ENCODE results near the gene ATG101.
"Not testable (repeated sequence)": the region's sequence is repeated elsewhere in the genome, so short reads cannot be mapped to it uniquely, and the experiment has no call there.

ATG101 gene

DNA sequence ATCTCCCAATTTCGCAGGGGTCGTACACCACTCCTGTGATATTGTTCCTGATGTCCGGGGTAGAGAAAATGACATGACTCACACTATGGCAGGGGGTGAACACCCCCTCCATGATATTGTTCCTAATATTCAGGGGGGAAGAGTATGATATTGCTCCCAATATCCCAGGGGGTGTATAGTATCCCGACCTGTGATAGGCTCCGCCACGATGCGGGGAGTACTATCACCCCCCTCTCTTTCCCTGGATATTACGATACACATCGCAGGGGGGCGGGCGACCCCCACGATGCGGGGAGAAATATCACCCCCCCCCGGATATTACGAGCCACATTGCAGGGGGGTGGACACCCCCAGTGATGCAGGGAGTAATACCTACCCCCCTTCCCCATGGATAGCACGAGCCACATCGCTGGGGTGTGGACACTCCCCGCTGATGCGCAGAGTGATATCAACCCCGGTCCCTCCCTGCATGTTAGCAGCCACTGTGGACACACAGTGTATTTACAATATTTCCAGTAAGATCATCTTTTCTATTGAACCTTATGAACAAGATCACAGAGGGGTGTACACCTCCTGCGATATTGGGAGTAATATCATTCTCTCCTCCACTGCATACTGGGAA is 27.4 kb downstream of the ATG101 start:
- DNase-seq (ENCODE audit: low read depth) = no peak

DNA sequence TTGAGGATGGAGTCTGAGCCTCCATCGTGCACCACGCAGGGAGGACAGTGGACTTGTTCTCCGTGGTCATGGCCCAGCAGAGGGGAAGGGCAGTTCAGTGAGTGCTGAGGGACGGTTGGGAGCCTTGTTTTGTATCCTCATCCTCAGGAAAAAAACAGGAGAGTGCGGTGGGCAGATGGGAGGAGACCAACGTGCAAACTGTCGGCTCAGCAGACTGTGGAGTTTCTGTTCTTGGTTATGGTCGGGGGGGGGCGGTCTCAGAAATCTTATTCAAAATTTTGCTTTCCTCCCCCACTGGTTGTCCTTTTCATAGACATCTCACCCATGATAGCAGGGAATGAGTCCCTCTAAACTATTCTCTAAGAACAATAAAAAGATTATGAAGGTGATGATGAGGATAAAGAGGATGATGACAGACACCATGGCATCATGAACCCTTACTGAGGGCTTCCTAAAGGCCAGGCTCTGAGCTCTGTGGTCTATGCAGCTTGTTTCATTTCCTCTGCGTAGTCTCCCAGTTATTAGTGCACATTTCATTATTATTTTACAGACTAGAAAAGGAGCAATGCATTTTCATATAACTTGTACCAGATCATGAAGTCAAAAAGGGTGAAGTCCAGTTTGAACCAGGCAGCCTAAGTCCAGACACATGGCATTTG is 34.8 kb downstream of the ATG101 start:
- not testable (repeated sequence) for DNase-seq (ENCODE audit: low read depth)

- peak; percentile 40 for DNase-seq (ENCODE audit: low read depth)
These were observed 46.7 kb downstream of the ATG101 start for GRCh38 chr12:52116222-52117125.

GRCh38 chr12:52117806-52118475 is 48.2 kb downstream of the ATG101 start:
- DNase-seq (ENCODE audit: low read depth) = not testable (repeated sequence)

DNA sequence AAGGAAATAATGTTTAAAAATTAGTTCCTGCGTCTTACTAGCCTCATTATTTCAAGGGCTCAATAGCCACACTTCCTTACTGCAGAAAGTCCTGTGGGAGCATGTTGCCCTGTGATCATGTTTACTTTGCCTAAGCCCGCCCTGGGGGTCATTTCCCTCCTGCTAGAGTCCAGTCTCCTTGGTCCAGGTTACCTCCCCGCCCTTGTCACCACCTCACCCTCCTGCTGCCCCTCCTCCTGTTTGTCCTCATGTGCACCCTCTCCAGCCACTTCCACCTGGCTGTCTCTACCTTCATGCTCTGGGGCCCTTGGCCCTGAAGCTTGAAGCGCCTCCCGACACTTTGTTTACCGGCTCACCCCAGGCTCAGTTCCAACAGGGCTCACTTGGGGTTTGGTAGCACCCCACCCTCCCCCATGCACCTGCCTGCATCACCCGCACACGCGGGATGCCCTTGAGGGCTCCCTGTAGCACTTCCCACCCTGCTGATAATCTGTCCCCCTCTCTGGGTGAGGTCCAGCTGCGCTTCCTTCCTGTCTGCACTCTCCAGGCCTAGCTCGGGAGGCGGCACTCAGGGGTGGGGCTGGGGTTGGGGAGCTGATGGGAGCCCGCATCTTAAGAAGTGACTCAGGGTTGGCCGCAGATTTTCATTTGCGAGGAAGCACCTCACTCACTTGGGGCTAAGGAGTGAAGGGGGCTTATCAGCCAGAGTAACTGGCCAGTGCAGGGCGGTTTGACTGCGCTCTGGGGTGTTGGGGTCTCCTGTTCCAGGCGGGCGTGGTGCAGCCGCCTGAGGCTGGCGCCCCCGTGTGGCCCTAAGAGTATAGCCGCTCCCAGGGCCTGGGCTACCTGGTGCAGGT is 49.8 kb downstream of the ATG101 start:
- no peak for DNase-seq (ENCODE audit: low read depth)

DNA sequence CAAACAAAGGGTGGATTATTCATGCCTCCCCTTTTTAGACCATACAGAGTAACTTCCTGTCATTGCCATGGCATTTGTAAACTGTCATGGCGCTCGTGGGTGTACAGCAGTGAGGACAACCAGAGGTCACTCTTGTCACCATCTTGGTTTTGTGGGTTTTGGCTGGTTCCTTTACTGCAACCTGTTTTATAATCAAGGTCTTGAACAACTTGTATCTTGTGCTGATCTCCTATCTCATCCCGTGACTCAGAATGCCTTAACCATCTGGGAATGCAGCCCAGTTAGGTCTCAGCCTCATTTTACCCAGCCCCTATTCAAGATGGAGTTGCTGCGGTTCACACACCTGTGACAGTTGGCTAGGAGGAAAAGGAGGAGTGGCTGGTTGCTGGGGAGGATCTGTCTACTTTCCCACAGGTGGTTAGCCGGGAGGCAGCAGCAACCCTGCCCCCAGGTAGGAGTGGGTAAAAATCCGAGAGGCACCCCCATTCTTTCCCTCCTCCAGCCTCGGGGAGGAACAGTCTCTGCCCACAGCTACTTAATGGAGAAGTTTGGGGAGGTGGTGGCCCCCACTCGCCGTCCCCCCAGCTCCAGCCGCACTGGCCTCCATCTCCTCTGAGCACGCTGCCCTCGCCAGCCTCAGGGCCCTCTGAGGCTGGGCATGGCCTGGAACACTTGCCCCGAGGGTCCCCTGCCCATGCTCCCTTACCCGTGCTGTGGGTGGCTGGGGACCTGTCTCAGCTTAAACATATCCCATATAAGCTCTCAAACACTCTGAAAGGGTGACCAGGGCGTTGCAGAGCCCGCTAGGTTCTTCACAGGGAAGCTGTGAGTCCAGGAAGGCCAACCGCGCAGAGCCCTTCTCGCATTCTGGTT is 51.4 kb downstream of the ATG101 start:
- no peak for DNase-seq (ENCODE audit: low read depth)

DNA sequence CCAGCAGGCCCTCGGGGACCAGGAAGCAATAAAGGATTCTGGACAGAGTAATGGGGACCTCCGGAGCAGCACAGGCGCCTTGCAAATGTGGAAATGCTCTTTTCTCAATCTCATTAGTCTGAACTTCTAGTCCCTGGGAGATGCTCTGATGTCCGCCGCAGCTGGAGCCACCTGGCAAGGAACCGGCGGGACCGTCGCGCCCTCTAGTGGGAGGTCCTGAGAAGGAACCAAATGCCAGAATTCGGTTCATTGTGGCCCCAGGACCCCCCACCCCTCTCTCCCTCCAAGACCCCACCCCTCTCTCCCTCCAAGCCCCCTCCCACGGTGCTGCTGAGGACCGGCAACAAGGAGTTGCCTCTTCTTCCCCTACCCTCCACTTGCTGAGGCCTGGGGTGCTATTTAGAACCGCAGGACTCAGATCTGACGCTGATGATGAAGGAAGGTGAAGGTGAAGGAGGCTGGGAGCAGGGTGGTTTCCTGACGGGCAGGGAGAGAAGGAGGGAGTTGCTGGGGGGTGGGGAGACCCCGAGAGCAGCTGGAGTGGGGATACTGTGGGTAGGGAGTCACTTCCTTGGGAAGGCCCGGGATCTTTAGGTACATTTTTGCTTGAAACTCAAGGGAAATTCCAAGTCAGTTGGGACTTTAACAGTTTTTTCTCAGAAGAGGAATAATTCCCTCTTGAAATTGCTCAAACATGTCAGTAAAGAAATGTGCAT is 52.2 kb downstream of the ATG101 start:
- DNase-seq (ENCODE audit: low read depth) = peak; percentile 31

GRCh38 chr12:52122540-52122871 is 52.7 kb downstream of the ATG101 start:
- no peak for DNase-seq (ENCODE audit: low read depth)

DNA sequence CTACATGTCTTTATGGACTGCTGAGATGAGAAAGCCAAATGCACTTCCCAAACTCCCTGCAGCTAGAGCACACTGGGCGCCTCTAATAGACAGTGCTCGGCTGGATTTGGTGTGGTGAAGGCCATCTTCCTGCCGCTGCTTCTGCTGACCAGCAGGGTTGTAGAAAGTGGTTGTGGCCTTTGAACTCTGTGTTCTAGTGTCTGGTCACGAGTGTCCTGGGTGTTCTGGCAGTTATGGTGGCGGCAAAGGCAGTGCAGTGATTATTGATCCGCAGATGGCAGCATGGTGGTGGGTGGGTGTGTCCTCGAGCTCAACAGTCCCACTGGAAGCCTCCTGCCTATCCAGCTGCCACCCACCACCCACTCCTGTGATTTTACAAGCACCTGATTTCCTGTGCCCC is 53.1 kb downstream of the ATG101 start:
- no peak for DNase-seq (ENCODE audit: low read depth)

DNA sequence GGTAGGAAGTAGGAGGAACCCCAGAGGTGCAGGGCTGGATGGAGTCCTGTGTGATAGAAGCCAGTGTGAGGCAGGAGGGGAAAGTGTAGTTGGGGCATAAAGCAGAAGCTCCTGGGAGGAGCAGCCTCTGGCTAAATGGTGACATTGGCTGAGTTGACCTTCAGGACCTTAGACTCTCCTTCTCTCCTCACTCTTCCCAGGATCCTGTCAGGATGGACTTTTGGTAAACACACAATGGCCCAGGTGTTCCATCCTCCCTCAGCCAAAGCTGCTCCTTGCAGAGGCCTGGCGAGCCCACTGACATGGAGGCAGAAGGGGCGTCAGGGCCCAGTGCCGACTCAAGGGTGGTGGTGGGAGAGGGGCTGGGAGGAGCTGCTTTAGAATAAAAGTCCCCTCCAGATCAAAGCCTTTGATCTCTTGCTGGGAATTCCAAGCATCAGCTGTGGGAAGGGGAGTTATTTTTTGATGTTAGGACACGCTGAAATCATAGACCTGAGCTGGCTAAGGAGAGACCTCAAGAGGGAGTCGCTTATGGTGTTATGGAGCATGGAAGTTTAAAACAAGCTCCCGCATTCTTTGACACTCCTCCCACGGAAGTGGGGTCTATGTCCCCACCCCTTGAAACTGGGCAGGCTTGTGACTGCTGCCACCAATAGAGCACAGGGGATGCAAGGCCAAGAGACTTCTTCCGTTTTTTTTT is 53.9 kb downstream of the ATG101 start:
- DNase-seq (ENCODE audit: low read depth) = no peak

DNA sequence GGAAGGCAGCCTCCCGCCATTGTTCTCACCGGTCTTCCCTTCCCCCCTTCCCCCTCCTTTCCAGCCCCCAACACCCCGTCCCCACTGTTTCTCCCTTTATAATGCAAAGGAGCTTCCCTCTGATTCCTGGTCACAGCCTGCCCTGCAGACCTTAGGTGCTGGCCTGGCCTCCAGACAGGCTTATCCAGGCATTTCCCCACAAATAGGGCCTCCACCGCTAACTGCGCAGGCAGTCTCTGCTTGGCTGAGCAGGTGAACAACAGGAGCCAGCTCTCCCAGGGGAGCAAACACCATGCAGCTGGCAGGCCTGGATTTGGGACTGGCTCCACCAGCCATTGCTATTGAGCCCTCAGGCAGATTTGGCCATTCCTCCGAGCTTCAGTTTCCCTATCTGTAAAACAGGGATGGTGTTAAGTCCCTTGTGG is 55.7 kb downstream of the ATG101 start:
- DNase-seq (ENCODE audit: low read depth) = no peak

DNA sequence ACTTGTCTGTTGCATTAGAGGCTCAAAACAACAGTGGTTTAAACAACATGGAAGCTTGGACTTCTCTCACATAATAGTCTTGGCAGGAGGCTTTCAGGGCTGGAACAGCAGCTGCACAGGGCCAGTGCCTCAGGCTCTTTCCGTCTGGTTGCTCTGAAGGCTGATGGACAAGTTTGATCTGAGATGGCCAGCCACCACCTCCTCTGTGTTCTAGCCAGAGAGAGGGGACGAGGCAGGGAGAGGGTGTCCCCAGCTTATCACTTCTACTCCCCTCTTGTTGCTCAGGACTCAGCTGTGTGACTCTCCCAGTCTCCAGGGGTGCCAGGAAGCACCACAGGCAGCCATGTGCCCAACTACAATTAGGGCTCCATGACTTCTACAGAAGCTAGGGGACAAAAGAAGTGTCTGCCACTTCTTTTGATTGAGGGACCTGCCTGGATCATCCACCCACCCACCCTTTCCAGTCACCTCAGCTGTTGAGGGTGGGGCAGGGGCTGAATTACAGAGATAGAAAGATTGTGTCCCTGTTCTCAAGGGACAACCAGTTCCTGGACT is 56.3 kb downstream of the ATG101 start:
- no peak for DNase-seq (ENCODE audit: low read depth)
